NCI-H1930 (cell line): Measurements from ENCODE around the gene VPS37B.

Source experiments
- DNase-seq, 2 experiments: peaks; one replicate each; lab custom pipeline; 2025; lab: John Stamatoyannopoulos, UW

The VPS37B gene

GRCh38 chr12:122866379-122866778 lies 29.5 kb downstream of the VPS37B start:
- DNase-seq = no peak

- DNase-seq = no peak
Observed at GRCh38 chr12:122865268-122866231, 30.4 kb downstream of the VPS37B start.

GRCh38 chr12:122864894-122865253 lies 31.1 kb downstream of the VPS37B start:
- DNase-seq = no peak

GRCh38 chr12:122862872-122863701 lies 32.8 kb downstream of the VPS37B start:
- DNase-seq = no peak

DNA sequence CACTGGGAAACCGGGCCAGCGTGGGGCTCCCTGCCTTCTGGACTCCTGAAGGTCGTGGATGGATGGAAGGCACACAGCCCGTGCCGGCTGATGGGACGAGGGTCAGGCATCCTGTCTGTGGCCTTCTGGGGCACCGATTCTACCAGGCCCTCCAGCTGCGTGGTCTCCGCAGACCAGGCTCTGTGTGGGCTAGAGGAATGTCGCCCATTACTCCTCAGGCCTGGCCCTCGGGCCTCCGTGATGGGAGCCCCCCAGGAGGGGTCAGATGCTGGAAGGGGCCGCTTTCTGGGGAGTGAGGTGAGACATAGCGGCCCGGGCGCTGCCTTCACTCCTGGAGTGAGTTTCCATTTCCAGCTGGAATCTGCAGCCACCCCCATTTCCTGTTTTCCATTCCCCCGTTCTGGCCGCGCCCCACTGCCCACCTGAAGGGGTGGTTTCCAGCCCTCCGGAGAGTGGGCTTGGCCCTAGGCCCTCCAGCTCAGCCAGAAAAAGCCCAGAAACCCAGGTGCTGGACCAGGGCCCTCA lies 33.8 kb downstream of the VPS37B start:
- DNase-seq = no peak

DNA sequence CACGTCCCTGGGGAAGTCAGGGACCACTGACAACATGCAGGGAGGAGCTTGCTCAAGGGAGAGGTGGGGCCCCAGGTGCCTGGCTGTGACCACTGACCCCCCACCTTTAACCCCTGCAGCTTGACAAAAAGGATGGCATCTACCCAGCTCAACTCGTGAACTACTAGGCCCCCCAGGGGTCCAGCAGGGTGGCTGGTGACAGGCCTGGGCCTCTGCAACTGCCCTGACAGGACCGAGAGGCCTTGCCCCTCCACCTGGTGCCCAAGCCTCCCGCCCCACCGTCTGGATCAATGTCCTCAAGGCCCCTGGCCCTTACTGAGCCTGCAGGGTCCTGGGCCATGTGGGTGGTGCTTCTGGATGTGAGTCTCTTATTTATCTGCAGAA lies 34.3 kb downstream of the VPS37B start:
- no peak for DNase-seq

GRCh38 chr12:122860854-122861586 lies 34.9 kb downstream of the VPS37B start:
- DNase-seq = no peak

- DNase-seq = peak; percentile 35 to 56
Observed at GRCh38 chr12:122860040-122860853, 35.7 kb downstream of the VPS37B start.

GRCh38 chr12:122859303-122860039 lies 36.5 kb downstream of the VPS37B start:
- DNase-seq = no peak

DNA sequence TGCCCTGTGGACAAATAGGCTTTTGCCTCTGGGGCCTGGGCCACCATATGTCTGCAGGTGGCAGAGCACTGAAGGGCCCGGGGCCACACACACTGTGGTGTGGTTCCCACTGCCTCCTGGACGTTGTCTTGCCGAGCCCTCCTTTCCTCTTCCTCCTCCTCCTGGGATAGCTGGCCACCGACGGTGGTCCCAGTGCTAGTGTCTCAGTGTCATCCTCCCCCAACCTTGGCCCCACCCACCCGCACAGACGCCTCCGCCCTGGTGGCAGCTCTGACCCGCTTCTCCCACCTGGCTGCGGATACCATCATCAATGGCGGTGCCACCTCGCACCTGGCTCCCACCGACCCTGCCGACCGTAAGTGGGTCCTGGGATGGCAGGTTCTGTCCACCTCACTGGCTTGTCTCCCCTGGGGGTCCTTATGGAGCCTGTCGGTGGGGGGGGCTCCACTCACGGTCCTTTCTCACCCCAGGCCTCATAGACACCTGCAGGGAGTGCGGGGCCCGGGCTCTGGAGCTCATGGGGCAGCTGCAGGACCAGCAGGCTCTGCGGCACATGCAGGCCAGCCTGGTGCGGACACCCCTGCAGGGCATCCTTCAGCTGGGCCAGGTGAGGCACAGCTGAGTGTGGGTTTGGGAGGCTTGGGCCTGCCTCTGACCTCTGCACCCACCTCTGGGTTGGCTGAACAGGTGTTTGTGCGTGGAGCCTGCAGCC lies 37.2 kb downstream of the VPS37B start:
- no peak for DNase-seq

DNA sequence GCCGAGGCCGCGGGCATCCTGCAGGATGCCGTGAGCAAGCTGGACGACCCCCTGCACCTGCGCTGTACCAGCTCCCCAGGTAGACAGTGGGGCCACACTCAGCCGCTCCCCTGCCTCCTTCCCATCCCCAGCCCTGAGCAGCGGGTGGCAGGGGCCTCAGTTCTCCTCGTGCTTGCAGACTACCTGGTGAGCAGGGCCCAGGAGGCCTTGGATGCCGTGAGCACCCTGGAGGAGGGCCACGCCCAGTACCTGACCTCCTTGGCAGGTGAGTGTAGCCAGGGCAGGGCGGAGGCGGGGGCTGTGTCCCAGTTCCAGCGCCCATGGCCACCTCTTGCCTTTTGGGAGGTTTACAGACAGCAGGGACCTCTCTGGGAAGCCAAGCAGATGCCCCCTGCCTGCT lies 37.8 kb downstream of the VPS37B start:
- no peak for DNase-seq

DNA sequence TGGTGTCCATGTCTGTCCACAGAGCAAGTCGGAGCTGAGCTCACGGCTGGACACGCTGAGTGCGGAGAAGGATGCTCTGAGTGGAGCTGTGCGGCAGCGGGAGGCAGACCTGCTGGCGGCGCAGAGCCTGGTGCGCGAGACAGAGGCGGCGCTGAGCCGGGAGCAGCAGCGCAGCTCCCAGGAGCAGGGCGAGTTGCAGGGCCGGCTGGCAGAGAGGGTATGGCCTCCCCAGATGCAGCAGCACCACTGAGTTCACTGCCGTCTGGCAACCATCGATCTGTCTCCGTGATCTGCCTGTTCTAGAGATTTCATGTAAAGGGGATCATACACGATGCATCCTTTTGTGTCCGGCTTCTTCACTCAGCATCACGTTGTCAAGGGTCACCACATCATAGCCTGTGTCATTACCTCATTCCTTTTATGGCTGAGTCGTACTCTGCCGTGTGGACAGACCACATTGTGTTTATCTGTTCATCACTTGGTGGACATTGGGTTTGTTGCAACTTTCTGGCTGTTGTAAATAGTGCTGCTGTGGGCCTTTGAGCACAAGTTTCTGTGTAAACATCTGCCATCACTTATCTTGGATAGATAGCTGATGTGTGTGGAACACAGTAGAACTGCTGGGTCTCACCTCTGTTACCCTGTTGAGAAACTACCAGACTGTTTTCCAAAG lies 38.8 kb downstream of the VPS37B start:
- DNase-seq = no peak

DNA sequence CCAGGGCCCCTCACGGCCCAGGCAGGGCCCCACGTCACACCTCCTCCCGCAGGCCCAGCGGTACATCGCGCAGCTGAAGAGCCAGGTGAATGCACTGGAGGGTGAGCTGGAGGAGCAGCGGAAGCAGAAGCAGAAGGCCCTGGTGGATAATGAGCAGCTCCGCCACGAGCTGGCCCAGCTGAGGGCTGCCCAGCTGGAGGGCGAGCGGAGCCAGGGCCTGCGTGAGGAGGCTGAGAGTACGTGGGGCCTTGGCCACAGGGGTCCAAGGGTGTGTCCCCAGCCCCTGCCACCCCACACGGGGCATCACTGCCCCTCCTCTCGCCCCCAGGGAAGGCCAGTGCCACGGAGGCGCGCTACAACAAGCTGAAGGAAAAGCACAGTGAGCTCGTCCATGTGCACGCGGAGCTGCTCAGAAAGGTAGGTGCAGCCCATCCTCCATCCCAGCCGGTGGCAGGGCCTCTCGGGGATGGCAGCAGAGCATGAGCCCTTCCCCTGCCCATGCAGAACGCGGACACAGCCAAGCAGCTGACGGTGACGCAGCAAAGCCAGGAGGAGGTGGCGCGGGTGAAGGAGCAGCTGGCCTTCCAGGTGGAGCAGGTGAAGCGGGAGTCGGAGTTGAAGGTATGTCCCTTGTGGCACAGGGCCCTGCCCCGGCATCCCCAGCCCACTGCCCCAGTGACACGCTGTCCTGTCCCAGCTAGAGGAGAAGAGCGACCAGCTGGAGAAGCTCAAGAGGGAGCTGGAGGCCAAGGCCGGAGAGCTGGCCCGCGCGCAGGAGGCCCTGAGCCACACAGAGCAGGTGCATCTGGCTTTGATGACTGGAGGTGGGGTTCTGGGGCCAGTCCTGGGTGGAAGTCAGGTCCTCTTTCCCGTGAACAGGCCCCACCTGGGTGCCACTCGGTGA lies 39.7 kb downstream of the VPS37B start:
- DNase-seq = no peak

DNA sequence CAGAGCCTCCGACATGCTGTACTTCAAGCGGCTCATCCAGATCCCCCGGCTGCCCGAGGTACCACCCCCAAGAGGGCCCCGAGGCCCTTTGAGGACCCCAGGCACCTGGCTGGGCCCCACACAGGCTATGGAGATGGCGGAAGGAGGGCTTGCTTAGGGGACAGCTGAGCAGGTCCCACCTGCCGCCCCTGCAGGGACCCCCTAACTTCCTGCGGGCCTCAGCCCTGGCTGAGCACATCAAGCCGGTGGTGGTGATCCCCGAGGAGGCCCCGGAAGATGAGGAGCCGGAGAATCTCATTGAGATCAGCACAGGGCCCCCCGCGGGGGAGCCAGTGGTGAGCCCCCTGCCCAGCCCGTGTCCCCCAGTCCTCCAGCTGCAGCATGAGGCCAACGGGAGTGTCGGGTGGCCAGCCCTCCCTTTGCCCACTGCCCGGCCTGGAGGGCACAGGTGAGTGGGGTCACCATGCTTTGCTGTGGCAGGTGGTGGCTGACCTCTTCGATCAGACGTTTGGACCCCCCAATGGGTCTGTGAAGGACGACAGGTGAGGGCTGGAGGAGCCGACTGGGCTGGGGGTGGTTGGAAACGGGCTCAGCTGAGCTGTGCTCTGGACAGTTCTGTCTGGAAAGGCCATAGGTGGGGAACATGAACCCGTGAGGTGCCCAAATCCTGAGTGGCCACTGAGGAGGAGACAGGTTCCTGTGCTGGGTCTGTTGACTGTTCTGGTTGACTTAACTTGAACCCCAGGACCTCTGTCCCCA lies 40.7 kb downstream of the VPS37B start:
- DNase-seq = no peak

DNA sequence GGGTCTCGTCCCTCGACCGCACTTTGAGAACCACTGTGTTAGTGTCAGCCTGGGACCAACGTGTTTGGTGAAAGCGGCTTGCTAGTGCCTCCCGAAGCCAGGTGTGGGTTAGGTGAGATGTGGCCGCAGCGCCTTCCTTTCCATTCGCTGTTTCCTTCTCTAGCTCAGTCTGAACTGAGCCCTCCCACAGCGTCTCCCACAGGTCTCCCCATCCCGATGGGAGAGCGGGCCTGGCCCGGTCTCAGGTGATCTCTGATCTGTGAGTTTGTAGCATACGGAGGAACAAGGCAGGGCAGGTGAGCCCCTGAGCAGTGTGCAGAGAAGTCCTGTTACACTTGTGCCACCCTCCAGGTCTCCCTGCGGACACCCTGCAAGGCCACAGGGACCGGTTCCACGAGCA lies 41.4 kb downstream of the VPS37B start:
- no peak for DNase-seq

DNA sequence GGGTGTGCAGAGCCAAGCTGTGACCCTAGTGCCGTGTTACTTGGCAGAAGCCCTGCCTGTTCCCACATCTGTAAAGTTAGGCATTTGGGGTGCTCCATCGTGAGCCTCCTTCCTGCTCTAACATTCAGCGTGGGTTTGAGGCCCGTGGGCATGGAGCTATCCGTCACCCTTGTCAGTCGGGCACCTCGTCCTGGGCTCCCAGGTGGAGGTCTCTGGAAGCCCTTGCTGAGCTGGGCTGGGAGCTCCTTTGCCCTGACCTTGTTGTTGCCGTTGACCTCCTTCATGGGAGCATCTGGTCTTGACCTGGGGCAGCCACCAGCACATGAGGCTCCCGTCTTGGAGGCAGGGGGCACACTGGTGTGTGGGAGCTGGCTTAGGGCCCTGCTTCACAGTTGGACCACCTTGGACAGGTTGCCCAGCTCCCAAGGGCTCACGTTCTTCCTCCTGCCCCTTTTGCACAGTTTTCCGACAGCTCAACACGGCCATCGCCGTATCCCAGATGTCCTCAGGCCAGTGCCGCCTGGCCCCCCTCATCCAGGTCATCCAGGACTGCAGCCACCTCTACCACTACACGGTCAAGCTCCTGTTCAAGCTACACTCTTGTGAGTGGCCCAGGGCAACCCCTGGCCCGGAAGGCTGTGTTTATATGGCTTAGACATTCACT lies 42.2 kb downstream of the VPS37B start:
- DNase-seq = no peak
